Measurements from ENCODE around the gene ATG7. TPM values are rescaled to one million over a fixed set of nuclear protein-coding genes. Genes with fewer than 3 reads are reported as not detected.
"Not testable (repeated sequence)": the region's sequence is repeated elsewhere in the genome, so short reads cannot be mapped to it uniquely, and the experiment has no call there.

Gene ATG7
- polyA plus RNA-seq, 10 donors: 10.7 to 18.7 (median 14.0) TPM

DNA sequence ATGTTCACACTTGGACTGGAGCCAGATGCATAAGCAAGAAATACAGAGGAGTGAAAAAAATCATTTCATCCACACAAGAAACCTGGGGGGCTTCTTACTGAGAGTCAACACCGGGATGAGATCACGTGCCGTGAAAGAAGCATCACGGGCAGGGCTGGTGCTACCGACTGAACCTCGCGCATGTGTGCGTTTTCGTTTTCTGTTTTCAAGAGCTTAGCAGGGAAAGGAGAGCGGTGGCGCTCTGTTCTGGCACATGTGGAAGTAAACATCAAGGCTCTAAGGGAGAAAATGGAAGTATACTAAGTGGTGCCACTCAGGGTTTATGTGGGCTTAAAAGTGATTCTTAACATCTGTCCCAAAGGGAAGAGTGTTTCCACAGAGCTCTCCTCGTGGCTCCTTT lies 315.6 kb downstream of the ATG7 start:
- no peak for DNase-seq

- no peak for DNase-seq
Measured at GRCh38 chr3:11588338-11588737, 316.1 kb downstream of the ATG7 start.

DNA sequence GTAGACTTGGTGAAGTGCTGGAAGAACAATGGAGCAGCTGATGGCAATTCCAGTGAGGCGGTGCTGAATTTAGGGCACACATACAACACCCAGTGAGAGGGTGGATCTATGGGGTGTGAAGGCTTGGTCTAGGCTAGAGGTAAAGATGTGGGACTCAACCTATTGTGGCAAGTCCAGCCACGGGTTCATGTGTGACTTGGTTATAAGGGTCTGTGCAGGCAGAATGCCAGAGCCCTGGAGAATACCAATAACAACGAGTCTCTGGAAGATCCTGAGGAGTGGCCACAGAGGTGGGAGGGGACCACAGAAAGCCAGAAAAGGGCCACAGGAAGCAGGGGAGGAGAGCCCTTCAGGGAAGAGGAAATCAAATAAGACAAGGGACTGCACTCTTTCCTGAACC lies 316.6 kb downstream of the ATG7 start:
- DNase-seq: no peak

DNA sequence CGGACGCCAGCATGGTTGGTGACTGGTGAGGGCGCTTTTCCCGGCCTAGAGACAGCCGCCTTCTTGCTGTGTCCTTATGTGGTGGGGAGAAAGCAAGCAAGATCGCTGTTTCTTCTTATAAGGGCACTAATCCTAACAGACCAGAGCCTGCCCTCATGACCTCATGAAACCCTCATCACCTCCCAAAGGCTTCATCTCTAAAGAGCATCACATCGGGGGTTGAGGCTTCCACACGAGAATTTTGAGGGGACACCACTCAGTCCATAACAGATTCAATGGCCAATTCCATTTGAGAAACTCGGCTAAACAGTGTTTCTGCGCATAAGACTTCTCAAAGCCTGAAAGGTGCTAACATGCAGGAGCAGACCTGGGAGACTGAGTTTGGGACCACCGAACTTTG lies 317.5 kb downstream of the ATG7 start:
- DNase-seq: no peak

DNA sequence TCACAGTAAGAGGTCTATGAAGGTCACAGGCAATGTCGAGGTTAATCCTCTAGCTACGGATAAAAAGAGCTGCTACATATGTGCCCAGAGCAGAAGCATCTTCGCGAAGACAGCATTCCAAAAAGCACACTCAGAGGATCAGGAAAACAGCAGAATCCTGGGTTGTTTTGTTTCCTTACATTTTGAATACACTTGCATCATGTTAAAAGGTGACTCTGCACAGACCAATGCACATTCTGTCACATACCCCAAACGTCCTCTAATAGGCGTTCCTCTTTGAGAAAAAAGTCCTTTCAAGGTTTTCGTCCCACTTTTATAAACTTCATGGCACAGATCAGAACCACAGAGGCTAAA lies 318.8 kb downstream of the ATG7 start:
- no peak for DNase-seq

GRCh38 chr3:11591391-11592282 lies 319.4 kb downstream of the ATG7 start:
- peak in 1 of 3 donors; percentile 83 for DNase-seq

DNA sequence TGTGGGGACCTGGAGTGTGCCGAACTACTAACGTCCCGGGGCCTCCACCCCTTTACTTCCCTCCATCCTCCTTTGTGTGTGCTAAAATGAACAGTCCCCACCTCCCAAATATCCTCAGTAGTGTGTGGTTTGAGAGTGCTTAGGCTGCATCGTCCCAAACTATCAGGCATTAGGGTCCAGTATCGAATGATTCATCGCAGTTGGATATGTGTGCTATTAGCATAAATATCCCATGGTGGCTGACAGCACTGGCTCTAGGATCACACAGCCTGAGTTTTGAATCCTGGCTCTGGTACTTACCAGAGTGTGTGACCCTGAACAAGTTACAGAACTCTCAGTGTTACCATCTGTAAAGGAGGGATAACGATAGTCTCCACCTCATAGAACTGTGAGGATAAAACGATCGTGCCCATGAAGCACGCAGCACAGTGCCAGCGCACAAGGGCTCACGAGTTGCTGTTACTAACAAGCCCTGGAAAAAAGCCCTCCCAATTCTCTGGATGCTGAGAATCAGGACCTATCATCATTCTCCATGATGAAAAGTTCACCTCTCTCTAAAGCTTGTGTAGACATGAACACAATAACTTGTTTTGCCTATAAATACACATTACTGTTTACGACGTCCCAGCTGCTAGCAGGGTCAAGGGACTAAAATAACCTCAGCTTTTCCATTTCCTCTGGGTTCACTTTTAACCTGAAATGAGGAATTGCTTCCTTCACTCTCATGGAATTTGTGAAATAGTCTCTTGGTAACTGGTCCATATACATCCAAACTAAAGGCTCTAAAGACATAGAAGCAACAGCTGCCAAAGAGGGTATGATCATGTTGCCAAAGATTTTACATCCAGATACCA lies 320.5 kb downstream of the ATG7 start:
- DNase-seq: peak in 1 of 3 donors; percentile 73

- DNase-seq: no peak
Measured at GRCh38 chr3:11593318-11594034, 321.3 kb downstream of the ATG7 start.

GRCh38 chr3:11595024-11595423 lies 322.8 kb downstream of the ATG7 start:
- not testable (repeated sequence) for DNase-seq

DNA sequence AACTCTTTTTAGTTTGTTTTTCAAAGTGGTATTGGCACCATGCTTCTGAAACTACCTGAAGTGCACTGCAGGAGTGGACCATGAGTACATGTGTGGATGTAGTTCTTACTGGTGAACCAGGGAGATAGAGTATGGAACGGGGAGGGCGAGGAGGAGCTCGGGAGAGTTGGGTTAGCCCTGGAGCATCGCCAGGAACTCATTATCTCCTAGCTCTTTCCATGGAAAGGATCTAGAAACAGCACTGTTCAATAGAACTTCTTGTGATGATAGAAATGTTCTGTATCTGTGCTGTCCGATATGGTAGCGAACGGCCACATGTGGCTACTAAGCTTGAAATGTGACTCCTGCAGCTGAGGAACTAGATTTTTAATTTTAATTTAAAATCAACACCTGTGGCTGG lies 324.2 kb downstream of the ATG7 start:
- DNase-seq: no peak

GRCh38 chr3:11600501-11601282 lies 328.5 kb downstream of the ATG7 start:
- DNase-seq: peak; percentile 79 to 99 (median 87)

DNA sequence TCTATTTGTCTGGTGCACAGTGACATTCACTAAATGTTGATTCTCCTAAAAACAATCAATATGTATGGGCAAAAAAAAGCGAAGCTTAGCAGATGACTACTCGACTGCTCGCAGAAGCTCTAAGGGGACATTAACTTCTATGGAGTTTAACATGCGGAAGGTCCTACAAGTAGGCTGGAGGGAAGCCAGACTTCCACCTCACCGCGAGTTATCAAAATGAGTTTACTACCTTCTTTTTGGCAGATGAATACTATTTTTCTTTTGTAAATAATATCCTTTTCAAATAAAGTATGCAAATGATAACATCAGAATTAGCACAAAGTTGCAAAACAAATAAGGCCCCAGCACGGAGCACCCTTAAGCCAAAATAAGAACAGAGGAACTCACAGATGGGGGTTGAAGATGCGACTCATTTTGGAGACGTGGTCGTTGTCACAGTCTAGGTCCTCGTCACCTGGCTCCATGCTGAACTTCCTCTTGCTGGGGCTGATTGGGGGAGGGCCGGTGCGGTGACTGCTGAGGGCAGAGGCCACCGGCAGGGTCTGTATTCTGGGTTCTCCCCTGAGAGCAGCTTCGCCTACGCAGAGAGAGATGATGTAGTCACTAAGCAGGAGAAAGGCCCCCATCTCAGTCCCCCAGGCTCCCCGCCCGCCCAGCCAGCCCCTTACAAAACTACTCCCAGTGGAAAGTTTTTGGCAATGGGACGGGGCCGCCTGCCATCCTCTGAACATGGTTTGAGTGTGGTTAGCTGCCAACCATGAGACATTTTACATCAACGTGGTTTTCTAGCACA lies 329.4 kb downstream of the ATG7 start:
- DNase-seq: peak in 1 of 3 donors; percentile 50

- DNase-seq: no peak
Measured at GRCh38 chr3:11602239-11602840, 330.1 kb downstream of the ATG7 start.

- peak in 1 of 3 donors; percentile 63 for DNase-seq
Measured at GRCh38 chr3:11602886-11603527, 330.8 kb downstream of the ATG7 start.

DNA sequence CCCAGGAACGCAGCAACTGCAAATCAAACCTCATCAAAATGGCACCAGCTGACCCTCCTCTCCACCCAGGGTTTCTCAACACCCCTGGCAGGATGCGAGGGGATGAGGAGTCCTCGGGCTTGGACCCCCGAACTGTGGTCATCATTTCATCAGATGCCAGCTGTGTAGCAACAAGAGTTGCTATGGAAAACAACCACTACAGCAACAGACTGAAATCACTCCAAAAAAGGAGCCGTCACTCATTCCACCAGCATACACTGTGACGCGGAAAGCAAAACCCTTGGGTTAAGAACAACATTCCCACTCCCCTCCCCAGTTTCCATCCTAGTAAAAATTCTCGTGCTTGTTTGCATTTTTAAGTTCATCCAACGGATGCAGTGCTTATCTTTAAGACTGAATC lies 331.4 kb downstream of the ATG7 start:
- peak; percentile 75 to 88 (median 83) for DNase-seq

- DNase-seq: peak in 1 of 3 donors; percentile 69
Measured at GRCh38 chr3:11604139-11604892, 332.1 kb downstream of the ATG7 start.

DNA sequence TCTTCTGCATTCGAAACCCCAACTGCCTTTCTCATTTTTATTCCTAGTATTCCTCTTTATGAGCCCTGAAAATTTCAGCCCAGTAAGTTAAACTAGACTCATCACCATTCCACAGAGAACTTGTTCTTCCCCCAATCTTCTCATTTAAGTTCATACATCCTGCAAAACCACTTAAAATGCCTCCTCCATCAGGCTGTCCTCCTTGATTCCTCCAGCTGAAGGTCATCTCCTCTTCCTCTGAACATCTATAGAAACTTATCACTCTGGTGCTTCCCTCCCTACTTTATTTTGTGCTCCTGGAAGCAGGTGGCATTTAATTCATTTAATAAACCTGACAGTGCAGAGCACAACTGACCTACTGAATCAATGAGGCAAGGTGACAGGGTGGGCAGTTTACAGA lies 333.2 kb downstream of the ATG7 start:
- DNase-seq: no peak

- no peak for DNase-seq
Measured at GRCh38 chr3:11606090-11606784, 334.0 kb downstream of the ATG7 start.

All from muscle of back (tissue), 11 donors.